GM18873 (cell line): ENCODE measurements around the gene BCAR3.

Experiments
- ATAC-seq: cut with Tn5 transposase; IDR thresholded peaks from one replicate; pipeline ENCODE4 v1.9.1; 2021; ENCODE audit warnings: mild to moderate bottlenecking, moderate library complexity, moderate number of reproducible peaks; ENCODE audit not compliant: unreplicated experiment, low FRiP score

BCAR3 gene

DNA sequence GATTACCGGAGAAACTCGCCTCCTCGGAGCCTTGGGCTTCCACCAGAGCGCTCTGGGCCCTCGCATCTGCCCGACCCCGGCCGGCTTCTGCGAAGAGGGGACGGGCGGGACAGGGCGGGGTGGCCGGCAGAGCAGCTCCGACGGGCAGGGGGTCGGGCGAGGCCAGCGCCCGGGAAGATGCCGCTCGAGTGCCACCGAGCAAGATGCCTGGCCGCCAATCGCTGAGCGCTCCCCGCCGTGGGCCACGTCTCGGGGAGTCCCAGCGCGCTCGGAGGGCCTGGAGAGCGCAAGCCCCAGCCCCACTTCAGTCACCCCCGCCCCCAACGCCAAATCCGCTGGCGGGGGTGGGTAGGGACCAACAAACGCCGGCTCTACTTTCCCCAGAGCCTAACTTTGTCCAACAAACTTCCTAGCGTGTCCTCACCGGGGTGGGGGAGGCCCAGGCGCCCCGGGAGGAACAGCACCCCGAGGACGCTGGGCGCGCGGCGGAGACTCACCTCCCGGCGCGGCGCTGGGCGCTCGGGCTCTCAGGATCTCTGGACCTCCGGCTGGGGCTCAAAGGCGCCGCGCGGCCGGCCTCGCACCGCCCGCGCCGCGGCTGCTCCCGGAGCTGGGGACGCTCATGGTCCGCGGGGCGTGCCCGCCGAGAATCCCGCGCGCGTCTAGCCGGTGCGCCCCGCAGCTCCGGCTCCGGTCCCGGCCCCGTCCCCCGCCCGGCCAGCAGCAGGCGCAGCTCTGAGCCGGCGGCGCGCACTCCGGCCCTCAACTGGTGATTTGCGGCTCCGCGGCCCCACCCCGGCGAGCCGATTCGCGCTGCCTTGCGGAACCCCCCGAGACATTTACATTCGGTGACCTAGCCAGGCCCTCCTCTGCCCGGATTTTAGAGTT, at the start of gene BCAR3:
TSS of gene BCAR3 (minus strand) at position 737 of the 888 bp plus-strand sequence. CDS start 6,907 bp downstream, outside the sequence.
- ATAC-seq: no peak

GRCh38 chr1:93730621-93731020, 49.0 kb upstream of the BCAR3 start:
- no peak for ATAC-seq

DNA sequence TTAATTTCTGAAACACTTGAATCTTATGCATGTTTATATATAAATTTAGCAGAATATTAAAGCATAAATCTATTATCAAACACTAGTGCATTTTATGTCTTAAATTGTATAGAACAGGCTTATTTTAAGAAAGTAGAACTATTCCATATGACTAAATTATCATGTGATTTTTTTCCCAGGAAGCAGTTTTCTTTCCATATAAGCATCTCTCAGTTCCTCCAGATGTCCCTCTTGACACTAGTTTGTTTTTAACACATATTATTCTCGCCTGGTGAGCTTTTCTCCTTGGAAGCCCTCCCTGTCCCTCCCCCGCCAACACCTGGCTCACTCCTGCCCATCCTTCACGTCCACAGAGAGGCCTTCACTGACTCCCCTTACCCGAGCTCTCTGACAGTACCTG, 48.3 kb upstream of the BCAR3 start:
- ATAC-seq: no peak

GRCh38 chr1:93729502-93729901, 47.9 kb upstream of the BCAR3 start:
- ATAC-seq: no peak

DNA sequence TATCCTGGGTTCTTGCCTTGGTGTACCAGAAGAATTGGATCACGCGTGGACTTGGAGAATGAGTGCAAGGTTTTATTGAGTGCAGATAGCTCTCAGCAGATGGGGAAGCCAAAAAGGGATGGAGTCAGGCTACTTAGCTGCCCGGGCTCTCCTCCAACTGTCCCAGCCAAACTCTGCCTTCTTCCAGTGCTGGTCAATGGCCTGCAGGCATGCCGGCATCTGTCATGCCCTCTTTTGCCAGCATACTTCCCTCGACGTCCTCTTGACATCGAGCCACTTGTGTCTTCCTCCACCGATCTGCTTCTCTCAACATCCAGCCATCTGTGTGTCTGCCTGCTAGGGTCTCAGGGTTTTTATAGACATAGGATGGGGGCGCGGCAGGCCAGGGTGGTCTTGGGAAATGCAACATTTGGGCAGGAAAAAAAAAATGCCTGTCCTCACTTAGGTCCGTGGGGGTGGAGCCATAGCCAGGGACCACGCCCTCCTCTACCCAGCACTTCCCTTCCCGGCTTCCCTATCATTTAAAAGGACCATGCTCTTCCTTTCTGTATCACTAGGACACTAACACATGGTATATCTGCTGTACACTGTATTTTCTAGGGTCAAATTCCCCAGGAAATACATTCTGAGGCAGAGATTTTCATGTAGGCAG, 47.0 kb upstream of the BCAR3 start:
- no peak for ATAC-seq

DNA sequence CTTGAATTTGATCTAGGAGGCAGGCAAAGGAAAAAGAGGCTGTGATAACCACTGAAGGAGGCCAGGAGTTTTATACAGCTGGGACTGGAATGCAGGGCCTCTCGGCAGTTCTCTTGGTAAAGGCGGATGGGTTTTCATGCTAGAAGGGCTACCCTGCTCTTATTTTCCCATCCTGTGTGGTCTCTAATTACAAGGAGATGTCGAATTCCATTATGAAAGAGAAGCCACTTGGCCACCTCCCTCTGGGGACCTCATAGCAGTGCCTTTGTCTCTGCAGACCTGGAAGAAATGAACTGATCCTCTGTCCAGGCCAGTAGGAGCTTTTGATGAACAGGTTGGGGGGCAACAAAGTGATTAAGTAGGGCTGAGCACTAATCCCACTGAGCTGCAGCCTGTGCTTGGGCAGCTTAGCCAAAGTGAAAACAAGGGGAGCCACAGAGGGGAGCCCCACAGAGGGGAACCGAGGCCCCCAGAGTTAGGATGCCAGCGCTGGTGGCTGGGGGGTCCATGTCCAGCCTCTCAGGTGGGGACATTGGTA, 42.2 kb upstream of the BCAR3 start:
- ATAC-seq: no peak

DNA sequence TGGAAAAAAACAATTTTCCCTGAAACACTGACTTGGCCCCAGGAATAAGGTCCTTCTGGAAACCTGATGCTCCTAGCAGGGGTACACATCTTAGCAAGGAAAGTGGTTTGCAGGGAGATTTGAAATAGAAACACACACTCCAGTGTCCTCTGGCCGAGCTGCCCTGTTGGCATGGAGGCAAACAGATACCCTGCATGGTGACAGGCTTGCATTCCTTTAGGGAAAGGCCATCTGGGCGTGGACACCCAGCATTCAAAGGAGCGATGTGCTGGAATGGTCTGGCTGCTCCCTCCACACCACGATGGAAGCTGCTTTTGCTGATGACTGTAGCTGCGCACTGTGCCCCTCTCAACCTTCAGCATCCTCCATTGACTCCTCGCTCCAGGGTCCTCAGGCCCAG, 41.5 kb upstream of the BCAR3 start:
- no peak for ATAC-seq

DNA sequence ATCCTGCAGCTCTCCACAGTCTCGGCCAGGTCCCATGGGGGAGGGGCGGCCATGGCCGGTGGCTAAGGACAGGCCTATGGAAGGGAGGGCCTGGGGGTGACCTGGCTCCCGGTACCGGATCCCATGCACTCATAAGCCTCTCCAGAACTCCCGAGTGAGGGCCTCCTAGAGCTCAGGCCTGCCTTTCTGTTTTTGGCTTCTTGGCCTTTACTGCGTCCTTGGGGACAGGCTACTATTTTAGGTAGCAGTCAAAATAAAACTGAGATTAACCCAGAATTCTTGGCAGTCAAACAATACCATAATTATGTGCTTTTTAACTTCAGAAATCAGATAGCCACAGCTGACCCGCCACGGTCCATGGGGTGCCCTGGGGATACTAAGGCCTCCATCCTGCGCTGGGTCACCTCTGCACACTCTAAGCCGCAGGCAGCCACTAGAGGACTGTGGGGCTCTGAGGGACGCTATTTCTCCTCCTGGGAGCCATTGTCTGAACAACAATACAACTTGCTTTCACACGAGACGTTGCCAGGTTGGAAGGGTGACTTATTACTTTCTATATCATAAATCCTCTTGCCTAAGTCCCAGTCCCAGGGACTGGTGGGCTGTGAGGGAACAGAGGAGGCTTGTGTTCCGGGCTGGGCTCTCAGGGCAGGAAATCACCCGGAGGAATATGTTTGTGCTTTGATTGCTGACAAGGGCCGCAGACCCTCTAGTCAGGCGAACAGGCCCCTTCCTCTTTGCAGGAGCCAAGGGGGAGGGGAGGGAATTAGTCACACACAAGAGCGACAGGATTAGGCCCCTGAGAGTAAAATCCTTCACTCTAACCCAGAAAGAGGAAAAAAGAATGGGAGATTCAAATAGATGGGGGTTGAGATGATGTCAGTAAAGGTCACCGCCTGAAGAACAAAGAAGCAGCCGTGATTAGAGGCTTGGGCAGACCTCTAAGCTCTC, 40.7 kb upstream of the BCAR3 start:
- no peak for ATAC-seq

DNA sequence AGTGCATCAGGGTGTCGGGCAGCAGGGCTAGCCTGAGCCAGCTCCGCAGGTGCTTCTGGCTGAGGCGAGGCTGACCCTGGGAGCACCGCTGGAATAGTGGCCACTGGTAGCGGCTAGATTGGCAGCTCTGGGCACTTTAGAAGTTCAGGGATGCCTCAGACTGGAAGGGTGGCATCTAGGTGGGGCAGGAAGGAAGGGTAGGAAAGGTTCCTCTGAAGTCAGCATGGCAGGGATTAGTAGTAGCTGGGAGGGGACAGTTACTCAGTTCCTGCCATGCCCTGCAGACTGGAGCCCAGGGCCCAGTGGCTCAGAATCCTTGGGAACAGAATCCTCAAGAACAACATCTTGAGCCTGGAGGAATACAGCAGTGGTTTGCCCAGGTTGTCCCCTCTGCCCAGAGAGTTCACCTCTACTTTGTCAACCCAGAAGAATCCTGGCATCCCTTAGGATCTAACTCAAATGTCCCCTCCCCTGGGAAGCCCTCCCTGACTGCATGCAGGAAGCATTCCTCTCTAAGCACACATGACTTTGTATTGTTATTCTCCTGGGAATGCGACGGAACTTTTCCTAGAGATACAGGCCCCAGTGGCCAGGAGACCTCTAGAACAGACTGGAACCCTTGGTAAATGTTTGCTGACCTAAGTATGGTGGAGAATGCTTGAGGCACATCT, 39.5 kb upstream of the BCAR3 start:
- no peak for ATAC-seq

GRCh38 chr1:93717640-93718039, 36.0 kb upstream of the BCAR3 start:
- no peak for ATAC-seq

- ATAC-seq: no peak
Measured at GRCh38 chr1:93716941-93717368, 35.3 kb upstream of the BCAR3 start.

GRCh38 chr1:93716163-93716562, 34.5 kb upstream of the BCAR3 start:
- no peak for ATAC-seq

- peak; percentile 52 for ATAC-seq
Measured at GRCh38 chr1:93715529-93716126, 34.0 kb upstream of the BCAR3 start.

DNA sequence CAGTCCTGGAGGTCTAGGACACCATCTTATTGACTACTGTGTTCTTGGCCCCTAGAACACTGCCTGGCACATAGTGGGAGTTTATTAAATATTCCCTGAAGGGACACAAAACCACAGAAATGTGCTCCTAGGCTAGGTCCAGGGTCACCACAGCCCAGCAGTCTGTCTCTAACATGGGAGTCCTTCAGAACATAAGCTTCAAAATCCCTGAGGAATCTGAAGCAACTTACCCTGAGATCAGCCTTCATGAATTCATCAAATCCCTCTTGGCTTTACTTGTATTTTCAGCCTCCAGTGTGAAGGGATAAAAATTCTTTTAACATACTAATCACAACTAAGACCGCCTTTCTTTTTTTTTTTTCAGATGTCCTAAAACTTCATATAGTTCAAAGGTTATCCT, 32.7 kb upstream of the BCAR3 start:
- no peak for ATAC-seq

DNA sequence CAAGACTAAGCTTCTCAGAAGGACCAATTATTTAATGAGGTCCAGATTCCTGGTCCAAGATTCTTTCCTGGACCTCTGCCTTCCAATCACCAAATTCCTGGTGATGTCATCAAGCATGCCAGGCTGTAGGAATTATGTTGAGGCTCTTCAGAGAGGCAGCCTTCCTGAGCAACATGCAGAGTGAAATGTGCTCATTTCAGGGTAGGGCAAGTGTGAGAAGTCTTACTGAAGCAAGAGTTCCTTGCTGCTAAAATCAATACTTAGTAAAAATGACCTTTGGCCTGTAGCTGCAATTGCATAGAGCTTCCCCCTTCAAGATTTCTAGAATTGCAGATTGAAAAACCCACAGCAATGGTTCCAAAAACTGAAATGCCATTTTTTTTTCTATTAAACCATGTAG, 31.7 kb upstream of the BCAR3 start:
- ATAC-seq: no peak

DNA sequence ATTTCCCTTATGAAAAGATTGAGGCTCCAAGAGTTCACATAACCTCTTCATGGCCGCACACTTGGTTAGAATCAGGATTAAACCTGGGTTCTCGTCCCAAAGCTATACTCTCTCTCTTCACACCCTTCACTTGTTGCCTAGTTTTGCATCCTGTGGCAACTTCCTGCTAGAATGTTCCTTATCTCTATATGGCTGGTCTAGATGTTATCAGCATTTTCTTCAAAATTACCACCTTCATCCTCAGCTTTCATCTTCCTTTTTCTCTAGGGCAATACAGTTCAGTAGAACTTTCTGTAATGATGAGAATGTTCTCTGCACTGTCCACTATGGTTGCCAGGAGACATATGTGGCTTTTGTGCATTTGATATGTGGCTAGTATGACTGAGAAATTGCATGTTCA, 31.1 kb upstream of the BCAR3 start:
- no peak for ATAC-seq

GRCh38 chr1:93710499-93711453, 29.1 kb upstream of the BCAR3 start:
- no peak for ATAC-seq

- ATAC-seq: peak; percentile 35
Measured at GRCh38 chr1:93708734-93709481, 27.3 kb upstream of the BCAR3 start.
